Measurements from ENCODE around the gene TOX3.

The TOX3 gene

GRCh38 chr16:52398491-52398960 is 148.4 kb downstream of the TOX3 start:
- Histone ChIP-seq H3K27ac (replicated peaks; ENCODE audit: low read length) (no peak overlapping the region), H3K14ac (ENCODE audit: low read length) (no peak overlapping the region), H2AK5ac (ENCODE audit: low read depth, low read length) (no peak overlapping the region), H2BK15ac (ENCODE audit: low read length) (no peak overlapping the region), H3K4me1 (ENCODE audit: control insufficient read depth in 2 of 2, insufficient read depth in 1 of 2, low read depth in 1 of 2, low read length in 2 of 2) (no peaks in the 10 kb centered on the region), H3K79me1 (ENCODE audit: low read depth, low read length) (no peaks in the 10 kb centered on the region), H3K23ac (ENCODE audit: low read depth, low read length, poor library complexity) (no peak overlapping the region), H2BK12ac (ENCODE audit: low read length) (no peak overlapping the region), H2BK5ac (ENCODE audit: low read length) (no peak overlapping the region), H3K9ac (ENCODE audit: low read depth, low read length, poor library complexity) (no peak overlapping the region), H3K4me2 (ENCODE audit: insufficient read depth, low read length, poor library complexity, severe bottlenecking) (no peak overlapping the region), H3K36me3 (replicated peaks in 1 of 2; ENCODE audit: control insufficient read depth in 2 of 2, insufficient read depth in 2 of 2, low read length in 2 of 2) (no peaks in the 10 kb centered on the region), H3K18ac (ENCODE audit: low read length) (no peak overlapping the region), H3K4me3 (ENCODE audit: low read length in 2 of 2) (no peak overlapping the region), H4K91ac (ENCODE audit: low read depth, low read length, poor library complexity) (no peak overlapping the region), H4K8ac (ENCODE audit: low read depth, low read length) (no peak overlapping the region), H3K27me3 (ENCODE audit: control insufficient read depth in 3 of 3, insufficient read depth in 3 of 3, low read depth in 1 of 3, low read length in 3 of 3) (no peaks in the 10 kb centered on the region), H2AFZ (ENCODE audit: low read length) (no peak overlapping the region), H3K9me3 (replicated peaks in 1 of 2; ENCODE audit: control insufficient read depth in 2 of 2, insufficient read depth in 1 of 2, low read depth in 1 of 2, low read length in 2 of 2) (no peaks in the 10 kb centered on the region), H3K4ac (ENCODE audit: low read length) (no peak overlapping the region), H2BK120ac (ENCODE audit: low read depth, low read length) (no peak overlapping the region)
- no peak for DNase-seq (ENCODE audit: low spot score)
- no CpG with 5 or more reads among the region's 3 CpGs for WGBS, 2 donors (ENCODE audit: extremely low coverage in 2 of 2, insufficient read length in 2 of 2, insufficient replicate concordance in 1 of 2)

GRCh38 chr16:52398021-52398420 is 148.9 kb downstream of the TOX3 start:
- Histone ChIP-seq H2BK15ac (ENCODE audit: low read length) (no peak overlapping the region), H4K91ac (ENCODE audit: low read depth, low read length, poor library complexity) (no peak overlapping the region), H3K4me2 (ENCODE audit: insufficient read depth, low read length, poor library complexity, severe bottlenecking) (no peak overlapping the region), H4K8ac (ENCODE audit: low read depth, low read length) (no peak overlapping the region), H2BK5ac (ENCODE audit: low read length) (no peak overlapping the region), H2BK120ac (ENCODE audit: low read depth, low read length) (no peak overlapping the region), H3K14ac (ENCODE audit: low read length) (no peak overlapping the region), H3K79me1 (ENCODE audit: low read depth, low read length) (no peaks in the 10 kb centered on the region), H3K9me3 (replicated peaks in 1 of 2; ENCODE audit: control insufficient read depth in 2 of 2, insufficient read depth in 1 of 2, low read depth in 1 of 2, low read length in 2 of 2) (no peaks in the 10 kb centered on the region), H3K27me3 (ENCODE audit: control insufficient read depth in 3 of 3, insufficient read depth in 3 of 3, low read depth in 1 of 3, low read length in 3 of 3) (no peaks in the 10 kb centered on the region), H3K18ac (ENCODE audit: low read length) (no peak overlapping the region), H3K23ac (ENCODE audit: low read depth, low read length, poor library complexity) (no peak overlapping the region), H2AFZ (ENCODE audit: low read length) (no peak overlapping the region), H3K4me3 (ENCODE audit: low read length in 2 of 2) (no peak overlapping the region), H3K36me3 (replicated peaks in 1 of 2; ENCODE audit: control insufficient read depth in 2 of 2, insufficient read depth in 2 of 2, low read length in 2 of 2) (no peaks in the 10 kb centered on the region), H2BK12ac (ENCODE audit: low read length) (no peak overlapping the region), H2AK5ac (ENCODE audit: low read depth, low read length) (no peak overlapping the region), H3K27ac (replicated peaks; ENCODE audit: low read length) (no peak overlapping the region), H3K4ac (ENCODE audit: low read length) (no peak overlapping the region), H3K4me1 (ENCODE audit: control insufficient read depth in 2 of 2, insufficient read depth in 1 of 2, low read depth in 1 of 2, low read length in 2 of 2) (no peaks in the 10 kb centered on the region), H3K9ac (ENCODE audit: low read depth, low read length, poor library complexity) (no peak overlapping the region)
- DNase-seq (ENCODE audit: low spot score) = no peak
- WGBS, 2 donors (ENCODE audit: extremely low coverage in 2 of 2, insufficient read length in 2 of 2, insufficient replicate concordance in 1 of 2) = no CpG with 5 or more reads among the region's 1 CpG

- no peaks in the 10 kb centered on the region for H3K79me1 ChIP-seq (ENCODE audit: low read depth, low read length)
- H3K4me2 ChIP-seq (ENCODE audit: insufficient read depth, low read length, poor library complexity, severe bottlenecking) = no peak overlapping the region
- H4K8ac ChIP-seq (ENCODE audit: low read depth, low read length) = no peak overlapping the region
- H3K18ac ChIP-seq (ENCODE audit: low read length) = no peak overlapping the region
- H3K23ac ChIP-seq (ENCODE audit: low read depth, low read length, poor library complexity) = no peak overlapping the region
- no peaks in the 10 kb centered on the region for H3K9me3 ChIP-seq (replicated peaks in 1 of 2; ENCODE audit: control insufficient read depth in 2 of 2, insufficient read depth in 1 of 2, low read depth in 1 of 2, low read length in 2 of 2)
- no peak overlapping the region for H3K9ac ChIP-seq (ENCODE audit: low read depth, low read length, poor library complexity)
- H2BK12ac ChIP-seq (ENCODE audit: low read length) = no peak overlapping the region
- H3K27me3 ChIP-seq (ENCODE audit: control insufficient read depth in 3 of 3, insufficient read depth in 3 of 3, low read depth in 1 of 3, low read length in 3 of 3) = no peaks in the 10 kb centered on the region
- DNase-seq (ENCODE audit: low spot score) = no peak
- no peak overlapping the region for H3K4ac ChIP-seq (ENCODE audit: low read length)
- H2BK5ac ChIP-seq (ENCODE audit: low read length) = no peak overlapping the region
- no peak overlapping the region for H3K27ac ChIP-seq (replicated peaks; ENCODE audit: low read length)
- H4K91ac ChIP-seq (ENCODE audit: low read depth, low read length, poor library complexity) = no peak overlapping the region
- no peak overlapping the region for H2BK15ac ChIP-seq (ENCODE audit: low read length)
- no peak overlapping the region for H2BK120ac ChIP-seq (ENCODE audit: low read depth, low read length)
- no peak overlapping the region for H2AFZ ChIP-seq (ENCODE audit: low read length)
- H3K14ac ChIP-seq (ENCODE audit: low read length) = no peak overlapping the region
- H2AK5ac ChIP-seq (ENCODE audit: low read depth, low read length) = no peak overlapping the region
- no peak overlapping the region for H3K4me3 ChIP-seq (ENCODE audit: low read length in 2 of 2)
- WGBS, 2 donors (ENCODE audit: extremely low coverage in 2 of 2, insufficient read length in 2 of 2, insufficient replicate concordance in 1 of 2) = no CpG with 5 or more reads among the region's 3 CpGs
- no peaks in the 10 kb centered on the region for H3K4me1 ChIP-seq (ENCODE audit: control insufficient read depth in 2 of 2, insufficient read depth in 1 of 2, low read depth in 1 of 2, low read length in 2 of 2)
- H3K36me3 ChIP-seq (replicated peaks in 1 of 2; ENCODE audit: control insufficient read depth in 2 of 2, insufficient read depth in 2 of 2, low read length in 2 of 2) = no peaks in the 10 kb centered on the region
These were observed 153.5 kb downstream of the TOX3 start for GRCh38 chr16:52393448-52393847.

- no peak overlapping the region for H2BK15ac ChIP-seq (ENCODE audit: low read length)
- no peaks in the 10 kb centered on the region for H3K27me3 ChIP-seq (ENCODE audit: control insufficient read depth in 3 of 3, insufficient read depth in 3 of 3, low read depth in 1 of 3, low read length in 3 of 3)
- H3K27ac ChIP-seq (replicated peaks; ENCODE audit: low read length) = no peak overlapping the region
- H3K9me3 ChIP-seq (replicated peaks in 1 of 2; ENCODE audit: control insufficient read depth in 2 of 2, insufficient read depth in 1 of 2, low read depth in 1 of 2, low read length in 2 of 2) = no peaks in the 10 kb centered on the region
- H3K23ac ChIP-seq (ENCODE audit: low read depth, low read length, poor library complexity) = no peak overlapping the region
- H4K8ac ChIP-seq (ENCODE audit: low read depth, low read length) = no peak overlapping the region
- DNase-seq (ENCODE audit: low spot score) = no peak
- H2BK120ac ChIP-seq (ENCODE audit: low read depth, low read length) = no peak overlapping the region
- no peak overlapping the region for H4K91ac ChIP-seq (ENCODE audit: low read depth, low read length, poor library complexity)
- H3K4me2 ChIP-seq (ENCODE audit: insufficient read depth, low read length, poor library complexity, severe bottlenecking) = no peak overlapping the region
- no peak overlapping the region for H3K9ac ChIP-seq (ENCODE audit: low read depth, low read length, poor library complexity)
- H2BK12ac ChIP-seq (ENCODE audit: low read length) = no peak overlapping the region
- H3K4ac ChIP-seq (ENCODE audit: low read length) = no peak overlapping the region
- H2AK5ac ChIP-seq (ENCODE audit: low read depth, low read length) = no peak overlapping the region
- H2AFZ ChIP-seq (ENCODE audit: low read length) = no peak overlapping the region
- no peak overlapping the region for H2BK5ac ChIP-seq (ENCODE audit: low read length)
- no peak overlapping the region for H3K14ac ChIP-seq (ENCODE audit: low read length)
- no peak overlapping the region for H3K18ac ChIP-seq (ENCODE audit: low read length)
- no peaks in the 10 kb centered on the region for H3K79me1 ChIP-seq (ENCODE audit: low read depth, low read length)
- no peaks in the 10 kb centered on the region for H3K4me1 ChIP-seq (ENCODE audit: control insufficient read depth in 2 of 2, insufficient read depth in 1 of 2, low read depth in 1 of 2, low read length in 2 of 2)
- no peak overlapping the region for H3K4me3 ChIP-seq (ENCODE audit: low read length in 2 of 2)
- no CpG with 5 or more reads among the region's 1 CpG for WGBS, 2 donors (ENCODE audit: extremely low coverage in 2 of 2, insufficient read length in 2 of 2, insufficient replicate concordance in 1 of 2)
- no peaks in the 10 kb centered on the region for H3K36me3 ChIP-seq (replicated peaks in 1 of 2; ENCODE audit: control insufficient read depth in 2 of 2, insufficient read depth in 2 of 2, low read length in 2 of 2)
These were observed 157.9 kb downstream of the TOX3 start for GRCh38 chr16:52389045-52389444.

Data from neuronal stem cell (in vitro differentiated cells).